ENCODE measurements around the gene MRAP.

DNA sequence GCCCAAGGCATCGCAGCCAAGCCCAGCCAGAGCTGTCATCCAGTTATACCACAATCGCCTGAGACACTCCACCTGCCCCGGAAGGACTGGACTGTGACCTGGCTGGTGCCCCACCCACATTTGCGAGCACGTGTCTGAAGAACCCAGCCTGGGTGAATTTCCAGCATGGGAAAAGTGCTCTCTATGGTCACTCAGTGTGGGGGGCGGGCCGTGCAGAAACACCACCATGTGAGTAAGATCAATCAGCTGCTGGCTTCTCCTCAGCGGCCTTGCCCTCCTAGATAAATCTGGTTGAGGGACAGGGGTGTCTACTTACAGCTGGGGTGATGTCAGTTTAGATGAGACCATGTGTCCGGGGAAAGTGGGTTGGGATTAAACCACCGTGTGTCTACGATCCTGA lies 49.3 kb downstream of the MRAP start:
- TF ChIP-seq, protein P1, sequence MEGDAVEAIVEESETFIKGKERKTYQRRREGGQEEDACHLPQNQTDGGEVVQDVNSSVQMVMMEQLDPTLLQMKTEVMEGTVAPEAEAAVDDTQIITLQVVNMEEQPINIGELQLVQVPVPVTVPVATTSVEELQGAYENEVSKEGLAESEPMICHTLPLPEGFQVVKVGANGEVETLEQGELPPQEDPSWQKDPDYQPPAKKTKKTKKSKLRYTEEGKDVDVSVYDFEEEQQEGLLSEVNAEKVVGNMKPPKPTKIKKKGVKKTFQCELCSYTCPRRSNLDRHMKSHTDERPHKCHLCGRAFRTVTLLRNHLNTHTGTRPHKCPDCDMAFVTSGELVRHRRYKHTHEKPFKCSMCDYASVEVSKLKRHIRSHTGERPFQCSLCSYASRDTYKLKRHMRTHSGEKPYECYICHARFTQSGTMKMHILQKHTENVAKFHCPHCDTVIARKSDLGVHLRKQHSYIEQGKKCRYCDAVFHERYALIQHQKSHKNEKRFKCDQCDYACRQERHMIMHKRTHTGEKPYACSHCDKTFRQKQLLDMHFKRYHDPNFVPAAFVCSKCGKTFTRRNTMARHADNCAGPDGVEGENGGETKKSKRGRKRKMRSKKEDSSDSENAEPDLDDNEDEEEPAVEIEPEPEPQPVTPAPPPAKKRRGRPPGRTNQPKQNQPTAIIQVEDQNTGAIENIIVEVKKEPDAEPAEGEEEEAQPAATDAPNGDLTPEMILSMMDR (IDR thresholded peaks at IDR 0.05): no peak
- TF ChIP-seq POLR2A (IDR thresholded peaks at IDR 0.05): no peak

Measured in adrenal gland (tissue), 5 donors.